ENCODE data around the gene RIOK3. TPM values are rescaled to one million over a fixed set of nuclear protein-coding genes. Genes with fewer than 3 reads are reported as not detected.

Gene RIOK3
- polyA plus RNA-seq, 1 experiment, result 48.2 TPM

- DNase-seq (ENCODE audit: low read depth, low spot score), result no peak
- POLR2A ChIA-PET, result no interaction called here
- CTCF ChIA-PET, result interaction anchor here (0.7 to 4.4 kb wide), 3 partner anchors 9 to 179 kb away, joined by 3 to 28 read pairs (median 4); no protein-coding TSS in a partner anchor
- Histone ChIP-seq H3K9me3 (ENCODE audit: control insufficient read depth, insufficient read depth, low read length) (no peaks in the 10 kb centered on the region), H3K4me3 (ENCODE audit: low read depth, low read length) (no peak overlapping the region), H3K27ac (ENCODE audit: low read depth, low read length) (no peak overlapping the region), H3K27me3 (ENCODE audit: control insufficient read depth, insufficient read depth, low read length) (no peaks in the 10 kb centered on the region)
- no peak for TF ChIP-seq CTCF (IDR thresholded peaks at IDR 0.05; ENCODE audit: low read depth, low read length)
These were observed 71.2 kb downstream of the RIOK3 start for GRCh38 chr18:23524213-23524707.

- CTCF ChIA-PET, result interaction anchor here (4.4 kb wide), 1 partner anchor 11 kb away, joined by 28 read pairs; no protein-coding TSS in a partner anchor
- DNase-seq (ENCODE audit: low read depth, low spot score), result no peak
- TF ChIP-seq CTCF (IDR thresholded peaks at IDR 0.05; ENCODE audit: low read depth, low read length), result no peak
- no peak overlapping the region for H3K4me3 ChIP-seq (ENCODE audit: low read depth, low read length)
- POLR2A ChIA-PET, result no interaction called here
- H3K9me3 ChIP-seq (ENCODE audit: control insufficient read depth, insufficient read depth, low read length), result no peaks in the 10 kb centered on the region
- no peak overlapping the region for H3K27ac ChIP-seq (ENCODE audit: low read depth, low read length)
- H3K27me3 ChIP-seq (ENCODE audit: control insufficient read depth, insufficient read depth, low read length), result no peaks in the 10 kb centered on the region
These were observed 73.5 kb downstream of the RIOK3 start for GRCh38 chr18:23526501-23527063.

GRCh38 chr18:23528580-23529472 is 75.7 kb downstream of the RIOK3 start:
- ChIA-PET POLR2A (interaction anchor here (0.7 kb wide), 1 partner anchor 87 kb away, joined by 3 read pairs; no protein-coding TSS in a partner anchor), CTCF (interaction anchor here (4.4 kb wide), 1 partner anchor 13 kb away, joined by 28 read pairs; no protein-coding TSS in a partner anchor)
- no peak for TF ChIP-seq CTCF (IDR thresholded peaks at IDR 0.05; ENCODE audit: low read depth, low read length)
- no peaks in the 10 kb centered on the region for H3K9me3 ChIP-seq (ENCODE audit: control insufficient read depth, insufficient read depth, low read length)
- H3K27ac ChIP-seq (ENCODE audit: low read depth, low read length), result no peak overlapping the region
- H3K27me3 ChIP-seq (ENCODE audit: control insufficient read depth, insufficient read depth, low read length), result no peaks in the 10 kb centered on the region
- no peak for DNase-seq (ENCODE audit: low read depth, low spot score)
- H3K4me3 ChIP-seq (ENCODE audit: low read depth, low read length), result no peak overlapping the region

GRCh38 chr18:23529604-23530003 is 76.5 kb downstream of the RIOK3 start:
- no peak for DNase-seq (ENCODE audit: low read depth, low spot score)
- no peak for TF ChIP-seq CTCF (IDR thresholded peaks at IDR 0.05; ENCODE audit: low read depth, low read length)
- H3K27ac ChIP-seq (ENCODE audit: low read depth, low read length), result no peak overlapping the region

More at GRCh38 chr18:23529604-23530003, 76.5 kb downstream of the RIOK3 start:
- H3K9me3 ChIP-seq (ENCODE audit: control insufficient read depth, insufficient read depth, low read length), result no peaks in the 10 kb centered on the region; the same call in 1 of the 2 replicates
- no peaks in the 10 kb centered on the region for H3K27me3 ChIP-seq (ENCODE audit: control insufficient read depth, insufficient read depth, low read length)
- ChIA-PET POLR2A (no interaction called here), CTCF (interaction anchor here (0.8 kb wide), 1 partner anchor 14 kb away, joined by 7 read pairs; no protein-coding TSS in a partner anchor)
- H3K4me3 ChIP-seq (ENCODE audit: low read depth, low read length), result no peak overlapping the region
